GM19467 (cell line): ENCODE data around the gene CHRM1.
A peak's percentile ranks its signal among the peaks of the same experiment; 100 is the strongest.

Experiments
- ATAC-seq: cut with Tn5 transposase; IDR thresholded peaks from one replicate; pipeline ENCODE4 v1.9.1; 2021; ENCODE audit warnings: mild to moderate bottlenecking, moderate library complexity; ENCODE audit not compliant: unreplicated experiment

The CHRM1 gene

DNA sequence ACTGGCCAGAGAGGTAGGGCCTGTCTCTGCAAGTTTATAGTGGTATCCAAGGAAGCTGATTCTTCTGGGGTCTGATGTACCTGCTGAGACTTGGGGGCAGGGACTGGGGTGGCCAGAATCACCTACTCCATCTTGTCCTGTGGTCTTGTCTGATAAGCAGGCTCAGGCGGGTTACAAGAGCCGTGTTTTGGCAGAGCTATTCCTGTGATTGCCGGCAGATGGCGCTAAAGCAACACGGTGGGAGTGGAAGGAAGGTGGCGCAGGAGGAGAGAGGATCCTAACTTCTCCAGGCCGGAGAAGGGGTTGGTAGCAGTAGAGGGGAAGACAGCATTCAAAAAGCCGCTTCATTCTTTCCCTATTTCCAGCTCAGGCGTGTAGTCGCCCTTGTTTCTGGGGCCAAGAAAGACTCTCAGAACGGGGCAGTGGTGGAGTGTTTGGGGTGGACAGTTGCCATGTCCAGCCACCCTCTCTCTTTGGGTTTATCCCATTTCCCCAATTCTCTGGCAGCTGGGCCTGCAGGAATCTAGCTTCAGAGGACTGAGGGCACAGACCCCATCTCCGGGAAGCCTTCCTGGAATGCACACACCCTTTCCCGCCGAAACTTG is 15.1 kb downstream of the CHRM1 start:
- no peak for ATAC-seq

DNA sequence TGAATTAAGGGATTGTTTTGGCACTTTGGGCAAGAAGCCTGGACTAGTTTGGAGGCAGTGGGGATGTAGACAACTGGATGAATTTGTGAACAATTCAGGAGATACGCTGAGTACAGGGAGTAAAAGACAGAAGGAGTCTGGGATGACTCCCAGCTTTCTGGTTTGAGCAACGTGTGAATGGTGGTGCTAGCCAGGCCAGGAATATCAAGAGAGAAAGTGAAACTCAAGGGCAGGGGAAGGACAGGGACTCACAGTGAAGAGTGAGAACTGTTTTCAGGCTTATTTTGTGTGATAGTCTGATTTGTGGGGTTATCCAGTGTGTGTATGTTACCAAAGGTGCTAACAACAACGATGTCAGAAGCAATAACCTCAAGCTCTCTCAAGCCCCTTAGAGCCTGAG is 15.9 kb downstream of the CHRM1 start:
- no peak for ATAC-seq

- no peak for ATAC-seq
Observed at GRCh38 chr11:62902932-62903331, 18.2 kb downstream of the CHRM1 start.

DNA sequence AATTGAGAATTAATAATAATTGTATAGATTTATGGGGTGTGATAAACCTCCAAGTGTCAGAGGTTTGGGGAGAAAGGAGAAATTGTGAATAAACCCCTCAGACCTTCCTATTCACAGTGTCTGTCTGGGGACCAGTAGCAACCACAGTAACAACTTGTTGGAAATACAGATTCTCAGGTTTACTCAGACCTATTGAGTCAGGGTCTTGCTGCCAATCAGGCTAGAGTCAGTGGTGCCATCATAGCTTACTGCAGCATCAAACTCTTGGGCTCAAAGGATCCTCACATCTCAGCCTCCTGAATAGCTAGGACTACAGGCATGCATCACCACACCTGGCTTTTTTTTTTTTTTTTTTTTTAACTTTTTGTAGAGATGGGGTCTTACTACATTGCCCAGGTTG is 23.1 kb downstream of the CHRM1 start:
- ATAC-seq: no peak

GRCh38 chr11:62897311-62897710 is 23.9 kb downstream of the CHRM1 start:
- ATAC-seq: no peak

- no peak for ATAC-seq
Observed at GRCh38 chr11:62896049-62896448, 25.1 kb downstream of the CHRM1 start.

DNA sequence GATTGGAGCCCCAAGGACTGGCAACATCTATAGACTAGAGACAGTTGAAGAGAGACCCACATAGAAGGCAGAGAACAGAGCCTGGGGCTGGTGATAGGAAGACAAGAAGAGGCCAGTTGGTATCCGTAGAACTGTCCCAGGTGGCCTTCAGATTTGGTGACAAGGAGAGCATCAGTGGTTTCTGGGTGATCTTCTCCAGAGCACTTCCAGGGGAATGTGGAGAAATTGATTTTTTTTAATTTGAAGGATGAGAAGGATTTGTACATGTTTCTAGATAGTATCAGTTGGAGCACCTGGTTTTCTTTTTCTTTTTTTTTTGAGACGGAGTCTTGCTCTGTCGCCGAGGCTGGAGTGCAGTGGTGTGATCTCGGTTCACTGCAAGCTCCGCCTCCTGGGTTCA is 25.7 kb downstream of the CHRM1 start:
- ATAC-seq: no peak

- no peak for ATAC-seq
Observed at GRCh38 chr11:62892077-62892922, 28.9 kb downstream of the CHRM1 start.

GRCh38 chr11:62889484-62890437 is 31.4 kb downstream of the CHRM1 start:
- no peak for ATAC-seq

- no peak for ATAC-seq
Observed at GRCh38 chr11:62889126-62889483, 32.1 kb downstream of the CHRM1 start.

DNA sequence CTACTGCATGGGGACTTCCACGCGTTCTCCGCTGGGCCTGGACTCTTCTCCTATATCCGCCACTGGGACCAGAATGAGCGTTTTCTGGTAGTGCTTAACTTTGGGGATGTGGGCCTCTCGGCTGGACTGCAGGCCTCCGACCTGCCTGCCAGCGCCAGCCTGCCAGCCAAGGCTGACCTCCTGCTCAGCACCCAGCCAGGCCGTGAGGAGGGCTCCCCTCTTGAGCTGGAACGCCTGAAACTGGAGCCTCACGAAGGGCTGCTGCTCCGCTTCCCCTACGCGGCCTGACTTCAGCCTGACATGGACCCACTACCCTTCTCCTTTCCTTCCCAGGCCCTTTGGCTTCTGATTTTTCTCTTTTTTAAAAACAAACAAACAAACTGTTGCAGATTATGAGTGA is 32.8 kb downstream of the CHRM1 start:
- no peak for ATAC-seq

- ATAC-seq: no peak
Observed at GRCh38 chr11:62885137-62885750, 35.9 kb downstream of the CHRM1 start.

GRCh38 chr11:62883673-62884072 is 37.5 kb downstream of the CHRM1 start:
- no peak for ATAC-seq

DNA sequence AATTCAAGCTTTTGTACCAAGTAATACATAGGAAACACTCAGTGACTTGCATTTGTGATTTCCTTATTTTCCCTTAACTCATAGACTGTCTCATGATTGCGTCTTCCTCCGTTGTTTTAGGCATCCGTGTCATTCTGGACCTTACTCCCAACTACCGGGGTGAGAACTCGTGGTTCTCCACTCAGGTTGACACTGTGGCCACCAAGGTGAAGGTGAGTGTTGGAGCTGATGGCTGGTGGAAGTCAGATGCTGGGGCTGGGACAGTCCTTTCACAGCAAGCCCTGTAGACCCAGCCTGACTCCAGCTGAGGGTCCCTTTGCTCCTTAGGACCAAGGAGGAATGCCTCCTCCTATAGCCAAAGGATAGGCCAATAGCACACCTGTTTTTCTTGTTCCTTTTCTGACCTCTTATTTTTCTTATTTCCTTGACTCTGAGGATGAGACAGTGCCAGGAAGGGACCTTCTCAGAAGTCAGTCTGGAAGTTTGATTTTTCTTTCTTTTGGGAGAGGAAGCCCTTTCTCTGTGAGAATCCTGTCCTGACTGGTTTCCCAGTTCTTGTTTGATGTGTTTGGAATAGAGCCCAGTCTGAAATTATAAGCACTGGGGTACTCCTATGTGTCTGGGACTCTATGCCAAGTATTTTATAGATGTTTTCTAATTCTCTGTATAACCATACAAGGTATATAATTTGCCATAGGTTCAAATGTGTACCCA is 38.2 kb downstream of the CHRM1 start:
- no peak for ATAC-seq

DNA sequence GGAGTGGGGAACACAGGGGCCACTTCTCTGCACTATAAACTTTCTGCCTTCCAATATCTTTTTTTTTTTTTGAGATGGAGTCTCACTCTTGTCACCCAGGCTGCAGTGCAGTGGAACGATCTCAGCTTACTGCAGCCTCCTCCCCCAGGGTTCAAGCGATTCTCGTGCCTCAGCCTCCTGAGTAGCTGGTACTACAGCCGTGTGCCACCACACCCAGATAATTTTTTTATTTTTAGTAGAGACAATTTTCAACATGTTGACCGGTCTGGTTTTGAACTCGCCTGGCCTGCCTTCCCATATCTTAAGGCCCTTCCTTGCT is 38.8 kb downstream of the CHRM1 start:
- no peak for ATAC-seq

DNA sequence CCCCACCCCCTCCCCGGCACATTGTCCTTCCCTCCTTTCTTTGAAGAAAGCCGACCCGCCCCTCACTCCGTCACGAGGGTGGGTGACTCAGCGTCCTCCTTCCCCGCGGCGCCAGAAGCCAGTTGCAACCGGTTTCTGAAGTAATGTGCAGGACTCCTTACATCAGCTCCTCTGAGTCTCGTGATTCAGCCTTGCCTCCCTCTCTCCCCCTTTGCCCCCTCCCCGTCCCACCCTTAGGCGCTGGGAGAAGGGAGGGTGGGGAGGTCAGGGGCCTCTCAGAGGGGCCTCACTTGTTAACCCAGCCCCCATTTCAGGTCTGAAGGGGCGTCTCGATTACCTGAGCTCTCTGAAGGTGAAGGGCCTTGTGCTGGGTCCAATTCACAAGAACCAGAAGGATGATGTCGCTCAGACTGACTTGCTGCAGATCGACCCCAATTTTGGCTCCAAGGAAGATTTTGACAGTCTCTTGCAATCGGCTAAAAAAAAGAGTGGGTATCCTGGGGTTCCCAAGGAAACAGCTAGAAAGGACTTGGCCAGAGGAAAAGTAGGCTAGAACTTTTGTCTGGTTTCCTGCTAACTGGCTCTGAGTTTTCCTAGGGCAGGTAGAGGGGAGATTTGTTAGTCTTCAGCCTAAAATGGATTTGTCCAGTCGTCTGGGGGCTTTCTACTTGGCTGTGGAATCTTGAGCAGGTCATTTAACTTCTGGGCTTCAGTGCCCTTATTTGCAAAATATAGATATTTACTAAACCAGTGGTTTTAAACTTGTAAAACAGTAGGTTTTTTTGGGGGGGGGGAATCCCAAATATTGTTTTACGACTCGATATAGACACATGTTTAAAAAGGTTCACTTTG is 39.4 kb downstream of the CHRM1 start:
- peak; percentile 39 for ATAC-seq

DNA sequence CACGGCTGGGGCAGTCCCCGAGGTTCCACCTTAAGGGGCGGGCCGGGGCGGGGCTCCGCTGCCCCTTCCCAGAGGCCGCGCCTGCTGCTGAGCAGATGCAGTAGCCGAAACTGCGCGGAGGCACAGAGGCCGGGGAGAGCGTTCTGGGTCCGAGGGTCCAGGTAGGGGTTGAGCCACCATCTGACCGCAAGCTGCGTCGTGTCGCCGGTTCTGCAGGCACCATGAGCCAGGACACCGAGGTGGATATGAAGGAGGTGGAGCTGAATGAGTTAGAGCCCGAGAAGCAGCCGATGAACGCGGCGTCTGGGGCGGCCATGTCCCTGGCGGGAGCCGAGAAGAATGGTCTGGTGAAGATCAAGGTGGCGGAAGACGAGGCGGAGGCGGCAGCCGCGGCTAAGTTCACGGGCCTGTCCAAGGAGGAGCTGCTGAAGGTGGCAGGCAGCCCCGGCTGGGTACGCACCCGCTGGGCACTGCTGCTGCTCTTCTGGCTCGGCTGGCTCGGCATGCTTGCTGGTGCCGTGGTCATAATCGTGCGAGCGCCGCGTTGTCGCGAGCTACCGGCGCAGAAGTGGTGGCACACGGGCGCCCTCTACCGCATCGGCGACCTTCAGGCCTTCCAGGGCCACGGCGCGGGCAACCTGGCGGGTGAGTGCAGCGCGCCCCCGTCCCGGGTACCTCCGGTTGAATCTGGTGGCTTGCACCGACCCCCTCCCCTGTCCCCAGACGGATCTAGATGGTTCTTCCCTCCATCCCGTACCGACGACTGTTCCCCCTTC is 40.2 kb downstream of the CHRM1 start, which contains the start of gene SLC3A2:
TSS of gene SLC3A2 (plus strand) at position 94 of the 776 bp plus-strand sequence. CDS start at position 222, 128 bp downstream.
- ATAC-seq: peak; percentile 58

- ATAC-seq: no peak
Observed at GRCh38 chr11:62880231-62880802, 40.8 kb downstream of the CHRM1 start.
